BE2C (cell line): ENCODE data around the gene IL4R. TPM values are rescaled to one million over a fixed set of nuclear protein-coding genes. Genes with fewer than 3 reads are reported as not detected.
A peak's percentile ranks its signal among the peaks of the same experiment; 100 is the strongest.

Experiments used
- DNase-seq: peaks from one replicate; pipeline ENCODE4 v3.0.0-alpha.2; 2020
- H3K27me3 ChIP-seq: fragments of 250-450 bp; sonication (Bioruptor Pico); 2 replicates; pipeline ENCODE4 v1.5.1; 2020; ENCODE audit warnings: mild to moderate bottlenecking
- H3K36me3 ChIP-seq: fragments of 250-450 bp; sonication (Bioruptor Pico); 2 replicates; pipeline ENCODE4 v1.5.1; 2020; ENCODE audit warnings: mild to moderate bottlenecking
- H3K4me1 ChIP-seq: fragments of 250-450 bp; sonication (Bioruptor Pico); 2 replicates; pipeline ENCODE4 v1.5.1; 2020
- H3K4me3 ChIP-seq: 2 replicates; pipeline ENCODE4 v1.5.1; 2011; ENCODE audit warnings: low read depth, low read length
- H3K9me3 ChIP-seq: fragments of 250-450 bp; sonication (Bioruptor Pico); 2 replicates; pipeline ENCODE4 v1.5.1; 2020
- polyA plus RNA-seq: library from polyadenylated mRNA; unstranded; fragments of >200 nt; gene quantifications from one replicate; pipeline ENCODE4 v1.2.1, GENCODE V29; 2012; ENCODE audit warnings: low read depth, missing spikeins; ENCODE audit not compliant: insufficient read length, insufficient read depth
- TF ChIP-seq, protein P1 (sequence below): IDR thresholded peaks from 2 replicates; pipeline ENCODE4 v1.5.1; 2012; ENCODE audit warnings: mild to moderate bottlenecking, low read depth, low read length

Gene IL4R
- polyA plus RNA-seq = 0.28 TPM

DNA sequence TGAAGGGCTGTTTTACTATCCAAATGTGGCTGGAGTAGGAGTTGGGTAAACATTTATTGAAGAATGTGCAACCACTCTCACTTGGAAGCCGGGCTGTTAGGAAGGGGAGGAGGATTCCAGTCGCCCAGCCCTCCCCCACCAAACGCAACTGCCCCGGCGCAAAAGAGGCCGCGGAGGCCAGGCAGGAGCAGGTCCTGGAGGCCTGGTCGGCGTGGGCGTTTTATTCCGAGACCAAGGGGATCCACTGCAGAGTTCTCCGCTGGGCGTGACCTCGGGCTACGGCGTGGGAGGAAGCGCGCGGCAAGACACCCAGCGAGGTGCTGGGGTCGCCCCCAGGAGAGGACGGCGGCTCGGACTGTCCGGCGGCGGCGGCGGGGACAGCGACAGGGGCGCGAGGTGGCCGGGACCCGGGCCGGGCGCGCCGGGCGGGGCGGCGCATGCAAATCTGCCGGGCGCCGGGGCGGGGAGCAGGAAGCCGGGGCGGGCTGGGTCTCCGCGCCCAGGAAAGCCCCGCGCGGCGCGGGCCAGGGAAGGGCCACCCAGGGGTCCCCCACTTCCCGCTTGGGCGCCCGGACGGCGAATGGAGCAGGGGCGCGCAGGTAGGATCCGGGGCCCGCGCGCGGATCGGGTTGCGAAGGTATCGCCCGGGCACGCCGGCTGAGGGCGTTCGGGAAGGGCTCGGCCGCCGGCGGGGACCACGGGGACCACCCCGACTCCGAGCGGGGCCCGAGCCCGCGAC is at the start of gene IL4R:
Gene IL4R, plus strand, starts transcription at position 553 of the 739 bp plus-strand sequence. CDS start 26,230 bp downstream, outside the sequence.
- Histone ChIP-seq H3K4me1 (no peaks in the 10 kb centered on the region), H3K36me3 (no peaks in the 10 kb centered on the region), H3K4me3 (no peak within 1 kb of the TSS; the same call in 1 of the 2 replicates), H3K27me3 (peaks cover 39% of the 10 kb centered on the region), H3K9me3 (no peaks in the 10 kb centered on the region; the same call in 1 of the 2 replicates)
- TF ChIP-seq, protein P1, sequence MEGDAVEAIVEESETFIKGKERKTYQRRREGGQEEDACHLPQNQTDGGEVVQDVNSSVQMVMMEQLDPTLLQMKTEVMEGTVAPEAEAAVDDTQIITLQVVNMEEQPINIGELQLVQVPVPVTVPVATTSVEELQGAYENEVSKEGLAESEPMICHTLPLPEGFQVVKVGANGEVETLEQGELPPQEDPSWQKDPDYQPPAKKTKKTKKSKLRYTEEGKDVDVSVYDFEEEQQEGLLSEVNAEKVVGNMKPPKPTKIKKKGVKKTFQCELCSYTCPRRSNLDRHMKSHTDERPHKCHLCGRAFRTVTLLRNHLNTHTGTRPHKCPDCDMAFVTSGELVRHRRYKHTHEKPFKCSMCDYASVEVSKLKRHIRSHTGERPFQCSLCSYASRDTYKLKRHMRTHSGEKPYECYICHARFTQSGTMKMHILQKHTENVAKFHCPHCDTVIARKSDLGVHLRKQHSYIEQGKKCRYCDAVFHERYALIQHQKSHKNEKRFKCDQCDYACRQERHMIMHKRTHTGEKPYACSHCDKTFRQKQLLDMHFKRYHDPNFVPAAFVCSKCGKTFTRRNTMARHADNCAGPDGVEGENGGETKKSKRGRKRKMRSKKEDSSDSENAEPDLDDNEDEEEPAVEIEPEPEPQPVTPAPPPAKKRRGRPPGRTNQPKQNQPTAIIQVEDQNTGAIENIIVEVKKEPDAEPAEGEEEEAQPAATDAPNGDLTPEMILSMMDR = no peak
- DNase-seq = peak; percentile 17

DNA sequence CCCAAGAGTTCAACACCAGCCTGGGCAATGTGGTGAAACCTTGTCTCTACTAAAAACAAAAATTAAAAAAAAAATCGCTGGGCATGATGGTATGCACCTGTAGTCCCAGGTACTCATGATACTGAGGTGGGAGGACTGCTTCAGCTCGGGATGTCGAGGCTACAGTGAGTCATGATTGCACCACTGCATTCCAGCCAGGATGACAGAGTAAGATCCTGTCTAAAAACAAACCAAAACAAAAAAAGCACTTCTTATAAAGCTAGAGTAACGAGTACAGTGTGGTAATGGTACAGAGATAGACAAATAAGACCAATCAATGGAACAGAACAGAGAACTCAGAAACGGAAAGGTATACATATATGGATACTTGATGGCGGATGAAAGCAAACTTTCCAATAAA is 49.6 kb upstream of the IL4R start:
- no peaks in the 10 kb centered on the region for H3K9me3 ChIP-seq
- no peak overlapping the region for H3K4me3 ChIP-seq
- TF ChIP-seq, protein P1 = no peak
- no peak for DNase-seq
- no peaks in the 10 kb centered on the region for H3K27me3 ChIP-seq
- no peaks in the 10 kb centered on the region for H3K36me3 ChIP-seq
- H3K4me1 ChIP-seq = no peaks in the 10 kb centered on the region

DNA sequence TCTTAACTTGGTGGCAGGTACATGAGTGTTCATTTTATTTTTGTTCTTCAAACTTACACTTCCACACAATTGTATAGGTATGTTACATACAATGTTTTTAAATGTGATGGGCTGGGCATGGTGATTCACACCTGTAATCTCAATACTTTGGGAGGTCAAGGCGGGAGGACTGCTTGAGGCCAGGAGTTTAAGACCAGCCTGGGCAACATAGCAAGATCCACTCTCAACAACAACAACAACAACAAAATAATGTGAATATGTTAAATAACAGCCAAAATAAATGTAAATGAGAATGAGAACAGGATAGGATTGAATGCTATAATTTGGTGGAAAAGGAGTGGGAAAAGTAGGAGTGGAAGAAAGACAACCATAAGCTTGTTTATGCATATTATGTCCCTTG is 47.8 kb upstream of the IL4R start:
- DNase-seq = no peak
- Histone ChIP-seq H3K9me3 (no peaks in the 10 kb centered on the region), H3K4me1 (no peaks in the 10 kb centered on the region), H3K4me3 (no peak overlapping the region), H3K27me3 (no peaks in the 10 kb centered on the region), H3K36me3 (no peaks in the 10 kb centered on the region)
- TF ChIP-seq, protein P1 = no peak

DNA sequence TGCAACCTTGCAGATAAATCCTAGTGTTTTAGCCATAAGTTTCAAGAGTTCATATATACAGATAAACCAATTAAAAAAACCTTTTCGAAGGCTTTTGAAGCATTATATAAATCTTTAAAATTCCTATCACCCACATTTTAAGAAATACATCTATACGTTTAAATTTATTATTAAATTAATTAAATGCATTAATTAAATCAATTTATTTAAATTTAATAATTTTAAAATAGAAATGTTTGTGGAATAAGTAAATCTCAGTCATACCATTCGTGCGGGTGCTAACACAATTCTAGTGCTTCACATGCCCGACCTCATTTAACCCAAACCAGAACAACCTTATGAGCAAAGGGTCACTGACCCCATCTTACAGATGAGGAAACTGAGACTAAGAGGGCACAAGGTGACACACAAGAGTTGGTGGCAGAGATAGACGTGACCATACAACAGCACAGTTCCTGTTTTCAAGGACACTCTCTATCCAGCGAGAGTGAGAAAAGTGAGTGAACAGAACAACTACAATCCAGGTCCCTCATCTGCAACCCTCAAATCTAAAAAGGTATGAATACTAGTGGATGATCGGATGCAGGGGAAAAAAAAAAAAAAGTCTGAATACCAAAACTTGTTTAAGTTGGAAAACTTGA is 46.6 kb upstream of the IL4R start:
- H3K27me3 ChIP-seq = no peaks in the 10 kb centered on the region
- no peaks in the 10 kb centered on the region for H3K9me3 ChIP-seq
- TF ChIP-seq, protein P1 = no peak
- no peak for DNase-seq
- H3K4me3 ChIP-seq = no peak overlapping the region
- no peaks in the 10 kb centered on the region for H3K4me1 ChIP-seq
- no peaks in the 10 kb centered on the region for H3K36me3 ChIP-seq

DNA sequence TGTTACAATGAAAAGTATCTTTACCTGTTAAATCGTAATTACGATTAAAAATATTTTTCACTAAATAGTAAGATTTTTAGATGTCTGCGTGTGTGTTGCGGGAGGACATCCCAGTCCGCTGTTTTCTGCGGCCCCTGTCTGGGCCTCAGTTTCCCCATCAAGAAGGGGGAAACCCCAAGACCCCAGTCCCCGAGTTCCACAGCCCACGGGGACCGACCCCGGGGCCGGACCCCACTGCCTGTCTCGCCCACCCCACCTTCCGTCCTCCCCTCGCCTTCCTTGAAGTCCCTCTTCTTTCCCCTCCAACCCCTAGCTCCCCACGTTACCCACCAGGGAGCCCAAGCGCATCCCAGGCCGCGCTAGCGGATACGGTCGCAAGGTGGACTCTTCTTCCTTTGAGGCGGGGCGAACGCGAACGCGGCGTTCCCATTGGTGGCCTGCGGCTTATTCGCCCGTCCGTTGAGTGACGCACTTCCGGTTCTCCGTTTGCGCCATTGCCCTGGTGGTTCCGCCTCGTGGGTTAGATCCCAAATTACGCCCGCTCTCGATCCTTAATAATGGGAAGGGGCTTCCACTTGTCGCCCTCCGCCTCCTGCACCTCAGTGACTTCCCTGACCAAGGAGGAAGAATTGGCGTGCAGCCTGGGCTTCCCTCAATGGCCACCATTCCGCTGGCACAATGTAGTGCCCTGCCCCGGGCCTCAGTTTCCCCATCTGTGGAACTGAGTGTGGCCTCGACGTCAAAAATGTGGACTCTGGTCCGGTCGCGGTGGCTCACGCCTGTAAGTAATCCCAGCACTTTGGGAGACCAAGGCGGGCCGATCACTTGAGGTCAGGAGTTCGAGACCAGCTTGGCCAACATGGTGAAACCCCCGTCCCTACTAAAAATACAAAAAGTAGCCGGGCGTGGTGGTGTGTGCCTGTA is 45.1 kb upstream of the IL4R start, which contains the start of gene NSMCE1:
Gene NSMCE1, minus strand, starts transcription at position 397 of the 924 bp plus-strand sequence. CDS start 11,202 bp downstream, outside the sequence.
- no peaks in the 10 kb centered on the region for H3K4me1 ChIP-seq
- H3K36me3 ChIP-seq = no peaks in the 10 kb centered on the region
- TF ChIP-seq, protein P1 = peak; percentile 25
- H3K9me3 ChIP-seq = no peaks in the 10 kb centered on the region
- H3K4me3 ChIP-seq = peak within 1 kb of the TSS; percentile 80
- DNase-seq = peak; percentile 97
- no peaks in the 10 kb centered on the region for H3K27me3 ChIP-seq
